GM21576 (cell line): ENCODE measurements around the gene PCSK4.
"Not testable (repeated sequence)": the region's sequence is repeated elsewhere in the genome, so short reads cannot be mapped to it uniquely, and the experiment has no call there.

Experiments used
- ATAC-seq: cut with Tn5 transposase; IDR thresholded peaks from one replicate; pipeline ENCODE4 v1.9.1; 2021; ENCODE audit warnings: mild to moderate bottlenecking, moderate library complexity; ENCODE audit not compliant: unreplicated experiment

The PCSK4 gene

DNA sequence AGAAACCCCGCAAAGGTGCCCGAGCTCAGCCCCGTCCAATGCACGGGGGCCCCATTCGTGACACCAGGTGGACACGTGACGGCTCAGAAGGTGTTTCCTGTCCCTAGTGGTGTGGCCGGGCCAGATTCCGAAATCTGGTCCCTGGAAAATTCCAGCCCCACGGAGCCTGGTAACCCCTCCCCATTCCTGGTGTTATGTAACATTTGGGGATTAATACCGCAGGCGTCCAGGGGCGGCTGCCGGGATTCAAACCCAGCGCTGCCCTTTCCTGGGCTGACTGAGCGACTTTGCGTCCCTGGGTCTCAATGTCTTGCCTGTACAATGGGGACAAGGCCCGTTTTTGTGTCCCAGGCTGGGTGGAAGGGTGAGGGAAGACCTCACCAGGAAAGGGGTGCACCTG lies 32.7 kb upstream of the PCSK4 start:
- ATAC-seq: no peak

DNA sequence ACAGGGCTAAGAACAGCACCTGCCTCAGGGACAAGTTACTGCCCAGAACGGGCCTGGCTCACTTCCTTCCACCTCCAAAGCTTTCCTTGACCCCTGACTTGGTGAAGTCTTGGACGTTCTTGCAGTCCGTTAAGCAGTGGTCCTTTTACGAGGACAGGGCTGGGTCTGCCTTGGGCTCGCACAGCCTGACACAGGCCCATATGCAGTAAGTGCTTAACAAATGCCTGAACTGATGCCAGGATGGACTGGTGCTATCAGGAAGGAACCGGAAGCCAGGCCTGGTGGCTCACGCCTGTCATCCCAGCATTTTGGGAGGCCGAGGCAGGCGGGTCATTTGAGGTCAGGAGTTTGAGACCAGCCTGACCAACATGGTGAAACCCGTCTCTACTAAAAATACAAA lies 31.9 kb upstream of the PCSK4 start:
- no peak for ATAC-seq

DNA sequence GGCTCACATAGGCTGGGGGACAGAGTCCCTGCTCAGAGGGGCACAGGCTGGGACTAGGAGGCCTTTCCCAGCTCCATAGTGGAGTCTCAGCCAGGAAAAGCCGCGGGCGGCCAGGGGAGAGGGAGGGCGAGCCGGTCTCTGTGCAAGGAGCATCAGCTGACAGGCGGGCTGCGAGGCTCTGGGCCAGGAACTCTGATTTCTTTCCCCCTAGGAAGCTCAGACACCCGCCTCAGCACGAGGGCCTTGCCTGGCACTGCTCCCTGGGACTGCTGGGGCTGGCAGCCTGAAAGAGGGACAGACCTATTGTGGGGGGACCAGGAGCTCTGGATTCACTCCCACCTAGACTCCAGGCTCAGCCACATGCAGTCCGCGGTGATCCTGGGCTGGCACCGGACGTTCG lies 31.5 kb upstream of the PCSK4 start:
- no peak for ATAC-seq

DNA sequence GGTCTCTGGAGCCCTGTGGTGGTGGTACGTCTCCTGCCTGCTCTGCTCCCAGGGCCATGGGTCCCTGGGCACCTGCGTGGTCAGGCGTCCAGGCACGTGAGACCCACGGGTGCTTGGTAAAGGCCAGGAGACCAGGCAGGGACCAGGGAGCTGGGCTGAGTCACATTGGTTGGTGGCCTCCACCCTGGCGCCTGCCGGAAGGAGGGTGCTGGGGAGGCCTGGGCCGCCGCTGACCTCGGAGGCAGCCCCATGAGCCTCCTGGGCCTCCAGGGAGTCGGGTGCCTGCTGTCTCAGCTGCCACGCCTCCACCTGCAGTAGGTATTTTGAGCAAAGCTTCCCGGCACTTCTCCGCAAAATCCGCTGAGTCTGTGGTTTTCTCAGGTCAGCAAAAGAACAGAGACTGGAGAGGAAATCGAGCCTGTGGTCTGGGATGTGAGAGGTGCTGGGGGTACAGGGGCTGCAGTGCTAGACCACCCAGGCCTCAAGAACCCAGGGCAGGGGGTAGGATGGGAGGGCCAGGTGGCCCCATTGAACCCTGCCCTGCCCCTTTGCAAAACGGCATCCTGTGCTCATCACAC lies 30.1 kb upstream of the PCSK4 start:
- ATAC-seq: no peak

DNA sequence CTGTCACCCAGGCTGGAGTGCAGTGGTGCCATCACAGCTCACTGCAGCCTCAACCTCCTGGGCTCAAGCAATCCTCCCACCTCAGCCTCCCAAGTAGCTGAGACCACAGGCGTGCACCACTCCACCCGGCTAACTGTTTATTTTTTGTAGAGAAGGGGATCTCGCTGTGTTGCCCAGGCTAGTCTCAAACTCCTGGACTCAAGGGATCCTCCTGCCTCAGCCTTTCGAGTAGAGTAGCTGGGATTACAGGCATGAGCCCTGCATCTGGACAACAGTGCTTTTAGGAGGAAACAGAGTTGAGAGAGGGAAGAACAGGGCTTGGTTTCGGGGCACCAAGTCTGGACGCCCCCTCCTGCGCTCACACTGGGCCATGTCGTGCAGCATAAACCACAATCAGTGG lies 29.7 kb upstream of the PCSK4 start:
- ATAC-seq: not testable (repeated sequence)

DNA sequence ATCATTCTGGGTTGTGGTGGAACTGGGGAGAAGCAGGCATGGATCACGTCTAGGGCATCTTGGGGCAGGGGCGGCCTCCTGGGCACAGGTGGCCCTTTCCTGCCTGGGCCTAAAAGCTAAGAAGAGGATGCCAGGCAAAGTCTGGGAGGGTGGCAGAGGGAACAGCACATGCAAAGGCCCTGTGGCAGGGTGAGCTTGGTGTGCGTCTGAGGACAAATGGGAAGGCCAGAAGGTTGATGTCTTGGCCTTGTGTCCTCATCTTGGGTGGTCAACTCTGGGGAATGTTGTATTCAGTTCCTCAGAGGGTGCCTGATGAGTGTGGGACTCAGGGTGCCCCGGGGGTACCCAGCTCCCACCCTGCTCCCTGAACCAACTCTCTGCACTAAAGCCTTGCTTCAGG lies 28.3 kb upstream of the PCSK4 start:
- no peak for ATAC-seq

DNA sequence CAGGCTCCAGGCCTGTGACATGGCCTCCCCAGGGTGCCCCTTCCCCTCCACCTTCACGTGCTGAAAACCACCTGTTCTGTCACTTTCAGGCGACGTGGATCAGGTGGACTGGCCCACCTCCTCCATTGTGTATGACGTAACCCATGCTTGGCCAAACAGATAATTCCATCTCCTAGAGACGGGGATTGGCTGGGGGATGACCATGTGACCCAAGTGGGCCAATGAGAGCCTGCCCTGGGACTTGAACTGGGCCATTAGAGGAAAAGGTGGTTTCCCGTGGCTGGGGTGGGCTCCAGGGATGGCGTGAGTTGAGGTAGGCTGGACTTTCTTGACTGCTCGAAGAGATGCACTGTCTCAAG lies 26.2 kb upstream of the PCSK4 start:
- ATAC-seq: no peak

DNA sequence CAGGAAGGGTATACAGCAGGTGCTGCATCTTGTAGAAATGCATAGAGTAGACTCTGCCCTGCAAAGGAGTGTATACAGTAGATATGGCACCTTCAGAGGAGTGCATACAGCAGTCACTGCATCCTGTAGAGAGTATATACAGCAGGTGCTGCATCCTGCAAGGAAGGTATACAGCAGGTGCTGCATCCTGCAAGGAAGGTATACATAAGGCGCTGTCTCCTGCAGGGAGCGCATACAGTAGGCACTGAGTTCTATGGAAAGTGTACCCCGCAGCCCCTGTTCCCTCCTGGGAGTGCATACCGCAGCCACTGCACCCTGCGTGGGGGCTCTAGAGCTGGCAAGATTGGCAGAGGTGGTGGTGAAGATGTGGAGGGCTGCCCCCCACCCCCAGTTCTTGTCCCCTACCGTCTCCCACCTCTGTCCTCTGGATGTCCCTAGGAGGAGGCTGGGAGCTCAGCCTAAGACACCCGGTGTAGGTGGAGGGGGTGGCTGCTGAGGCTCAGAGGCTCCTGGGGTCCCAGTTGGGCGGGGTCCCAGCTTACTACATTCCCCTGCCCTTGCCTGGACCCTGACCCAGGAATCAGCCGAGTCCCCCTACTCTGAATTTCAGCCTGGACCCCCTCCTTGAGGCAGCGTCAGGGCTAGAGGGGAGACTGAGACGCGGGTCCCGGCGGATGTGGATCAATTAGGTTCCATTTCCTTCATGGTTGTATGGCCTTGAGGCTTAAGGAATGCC lies 25.0 kb upstream of the PCSK4 start:
- ATAC-seq: no peak

DNA sequence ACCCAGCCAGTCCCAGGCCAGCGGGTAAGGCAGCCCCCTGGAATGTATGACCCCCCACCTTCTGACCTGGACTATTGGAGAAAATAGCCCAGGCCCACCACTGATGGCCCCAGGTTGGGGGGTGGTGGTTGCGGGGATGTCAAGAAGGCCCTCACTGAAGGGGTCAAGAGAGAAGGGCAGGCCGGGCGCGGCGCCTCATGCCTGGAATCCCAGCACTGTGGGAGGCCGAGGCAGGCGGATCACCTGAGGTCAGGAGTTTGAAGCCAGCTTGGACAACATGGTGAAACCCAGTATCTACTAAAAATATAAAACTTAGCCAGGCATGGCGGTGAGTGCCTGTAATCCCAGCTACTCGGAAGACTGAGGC lies 24.1 kb upstream of the PCSK4 start:
- no peak for ATAC-seq

DNA sequence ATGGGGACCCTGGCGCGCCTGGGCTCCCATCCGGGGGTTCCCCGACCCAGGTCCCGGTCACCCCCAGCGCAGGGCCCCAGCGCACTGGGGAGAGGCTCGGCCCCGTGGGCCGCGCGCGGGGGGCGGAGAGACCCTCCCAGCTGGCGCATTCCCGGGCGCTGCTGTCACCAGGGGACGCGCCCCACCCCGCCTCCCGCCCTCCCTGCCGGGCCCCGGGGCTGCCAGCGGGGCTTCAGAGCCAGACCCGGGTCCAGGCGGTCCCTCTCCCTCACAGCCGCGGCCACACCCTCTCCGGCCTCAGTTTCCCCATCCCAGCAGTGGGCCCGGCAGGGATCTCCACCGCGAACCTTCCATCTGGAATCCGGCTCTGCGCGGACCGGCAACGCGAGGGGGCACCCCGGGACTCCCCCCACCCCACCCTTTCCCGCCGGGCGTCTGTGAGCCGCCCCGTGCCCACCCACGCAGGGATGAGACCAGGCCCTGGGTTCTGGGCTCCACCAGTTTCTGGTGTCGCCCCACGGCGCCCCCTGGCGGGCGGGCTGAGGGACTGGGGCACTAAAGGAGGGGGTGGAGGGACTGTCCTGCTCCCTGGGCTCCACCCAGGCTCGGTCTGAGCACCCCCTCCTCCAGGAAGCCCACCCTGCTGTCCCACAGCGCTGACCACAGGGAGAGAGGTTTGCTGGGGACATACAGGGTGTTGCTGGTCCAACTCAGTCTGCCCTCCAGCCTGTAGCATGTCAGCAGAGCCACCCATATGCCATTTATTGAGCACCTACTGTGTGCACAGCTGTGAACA lies 23.5 kb upstream of the PCSK4 start:
- no peak for ATAC-seq

DNA sequence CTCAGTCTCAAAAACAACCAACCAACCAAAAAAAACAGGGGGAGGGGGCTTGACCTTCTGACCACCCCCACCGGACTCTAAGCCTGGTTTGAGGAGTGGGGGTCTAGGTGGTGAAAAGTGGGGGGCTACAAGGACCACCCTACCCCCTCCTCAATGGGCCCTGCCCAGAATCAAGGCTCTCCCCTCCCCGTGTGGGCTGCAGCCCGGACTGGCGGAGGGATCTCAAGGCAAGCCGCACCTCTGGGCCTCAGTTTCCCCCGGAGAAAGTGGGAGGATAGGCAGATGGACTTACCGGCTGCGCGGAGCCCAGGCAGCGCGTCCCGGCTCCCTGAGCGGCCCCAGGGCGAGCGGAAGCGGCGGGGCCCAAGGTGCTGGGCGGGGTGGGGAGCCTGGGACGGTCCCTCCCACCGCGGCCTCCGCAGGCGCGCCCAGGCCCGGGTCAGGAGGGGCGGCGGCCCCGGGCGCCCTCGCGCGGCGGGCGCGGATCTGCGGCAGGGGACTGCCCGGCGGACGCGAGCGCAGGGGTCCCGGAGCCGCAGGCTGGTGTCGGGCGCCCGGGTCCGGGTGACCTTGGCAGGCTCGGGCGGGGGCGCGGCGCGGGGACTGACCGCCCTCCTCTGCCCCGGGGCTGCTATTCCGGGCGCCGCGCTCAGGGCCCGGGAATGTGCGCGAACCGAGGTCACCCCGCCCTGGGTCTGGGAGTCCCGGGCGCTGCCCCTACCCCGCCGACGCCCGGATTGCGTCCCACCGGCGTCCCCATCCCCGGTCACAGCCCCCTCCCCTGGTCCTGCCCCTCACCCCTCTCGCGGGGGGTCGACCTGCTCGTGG lies 22.7 kb upstream of the PCSK4 start, which contains the start of gene ADAMTSL5:
Gene ADAMTSL5, minus strand, starts transcription at position 349 of the 828 bp plus-strand sequence. CDS start 2,076 bp downstream, outside the sequence.
- ATAC-seq: no peak

DNA sequence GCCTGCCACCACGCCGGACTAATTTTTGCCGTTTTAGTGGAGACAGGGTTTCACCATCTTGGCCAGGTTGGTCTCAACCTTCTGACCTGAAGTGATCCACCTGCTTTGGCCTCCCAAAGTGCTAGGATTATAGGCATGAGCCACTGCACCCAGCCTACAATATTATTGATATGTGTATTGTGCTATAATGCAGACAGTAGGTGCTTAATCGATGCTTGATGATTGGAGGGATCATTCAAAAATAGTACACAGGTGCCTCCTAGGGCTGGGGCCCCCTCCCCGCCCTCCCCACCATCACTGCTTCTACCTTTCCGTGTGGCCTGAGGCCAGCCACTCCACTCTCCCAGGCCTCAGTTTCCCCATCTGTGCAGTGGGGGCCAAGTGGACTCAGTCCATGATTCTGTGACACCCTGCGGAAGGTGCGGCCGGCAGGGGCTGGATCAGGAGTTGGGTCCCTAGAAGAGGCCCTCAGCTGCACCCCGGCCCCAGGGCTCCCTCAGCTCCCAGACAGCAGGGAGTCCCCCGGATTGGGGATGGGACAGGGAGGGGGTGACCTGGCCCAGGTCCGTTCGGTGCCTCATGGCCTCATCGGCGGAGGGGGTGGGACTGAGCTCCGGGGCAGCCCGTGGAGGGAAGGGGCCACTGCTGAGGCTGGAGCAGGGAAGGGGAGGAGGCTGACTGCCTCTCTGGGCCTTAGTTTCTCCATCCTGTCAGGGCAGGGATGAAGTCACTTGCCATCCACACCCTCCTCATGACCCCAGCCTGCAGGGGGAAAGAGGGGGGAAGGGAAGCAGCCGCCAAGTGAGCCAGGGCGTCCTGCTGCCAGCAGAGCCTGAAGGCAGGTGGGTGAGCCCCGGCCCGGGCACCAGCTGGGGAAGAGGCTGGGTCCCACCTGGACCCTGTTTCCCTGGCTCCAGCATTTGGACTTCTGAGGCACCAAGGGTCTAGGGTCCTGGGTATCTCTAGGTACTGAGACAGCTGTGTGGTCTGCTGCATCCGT lies 21.5 kb upstream of the PCSK4 start:
- no peak for ATAC-seq

DNA sequence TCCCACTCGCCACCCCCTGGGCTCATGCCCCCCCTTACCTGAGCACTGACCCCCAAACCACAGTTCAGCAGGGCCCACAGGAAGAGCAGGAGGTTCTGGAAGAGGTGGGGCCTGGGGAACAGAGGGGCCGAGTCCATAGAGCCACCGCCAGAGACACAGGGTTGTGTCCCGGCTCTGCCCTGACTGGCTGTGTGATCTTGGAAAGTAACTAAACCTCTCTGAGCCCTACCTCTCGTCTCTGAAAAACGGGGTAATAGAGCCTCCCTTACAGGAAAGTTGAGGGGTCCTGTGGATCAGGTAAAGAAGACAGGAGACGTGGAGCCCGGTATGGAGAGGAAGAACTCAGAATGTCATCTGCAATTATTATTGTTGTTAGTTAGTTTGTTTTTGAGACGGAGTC lies 20.7 kb upstream of the PCSK4 start:
- ATAC-seq: no peak

DNA sequence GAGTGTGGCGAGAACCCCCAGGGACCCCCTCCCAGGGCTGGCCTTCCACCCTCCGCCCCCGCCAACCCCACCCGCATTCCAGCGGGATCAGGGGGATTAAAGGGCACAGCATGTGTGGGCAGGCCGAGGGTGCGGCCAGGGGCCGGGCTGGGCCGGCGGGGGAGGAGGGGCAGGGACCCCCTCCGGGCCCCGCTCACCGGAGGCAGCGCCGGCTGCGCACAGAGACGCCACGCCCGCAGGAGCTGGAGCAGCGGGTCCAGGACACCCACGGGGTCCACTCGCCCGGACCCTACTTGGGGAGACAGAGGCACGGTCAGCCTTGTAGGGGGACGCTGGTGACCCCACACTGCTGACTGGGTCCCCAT lies 20.3 kb upstream of the PCSK4 start:
- no peak for ATAC-seq

DNA sequence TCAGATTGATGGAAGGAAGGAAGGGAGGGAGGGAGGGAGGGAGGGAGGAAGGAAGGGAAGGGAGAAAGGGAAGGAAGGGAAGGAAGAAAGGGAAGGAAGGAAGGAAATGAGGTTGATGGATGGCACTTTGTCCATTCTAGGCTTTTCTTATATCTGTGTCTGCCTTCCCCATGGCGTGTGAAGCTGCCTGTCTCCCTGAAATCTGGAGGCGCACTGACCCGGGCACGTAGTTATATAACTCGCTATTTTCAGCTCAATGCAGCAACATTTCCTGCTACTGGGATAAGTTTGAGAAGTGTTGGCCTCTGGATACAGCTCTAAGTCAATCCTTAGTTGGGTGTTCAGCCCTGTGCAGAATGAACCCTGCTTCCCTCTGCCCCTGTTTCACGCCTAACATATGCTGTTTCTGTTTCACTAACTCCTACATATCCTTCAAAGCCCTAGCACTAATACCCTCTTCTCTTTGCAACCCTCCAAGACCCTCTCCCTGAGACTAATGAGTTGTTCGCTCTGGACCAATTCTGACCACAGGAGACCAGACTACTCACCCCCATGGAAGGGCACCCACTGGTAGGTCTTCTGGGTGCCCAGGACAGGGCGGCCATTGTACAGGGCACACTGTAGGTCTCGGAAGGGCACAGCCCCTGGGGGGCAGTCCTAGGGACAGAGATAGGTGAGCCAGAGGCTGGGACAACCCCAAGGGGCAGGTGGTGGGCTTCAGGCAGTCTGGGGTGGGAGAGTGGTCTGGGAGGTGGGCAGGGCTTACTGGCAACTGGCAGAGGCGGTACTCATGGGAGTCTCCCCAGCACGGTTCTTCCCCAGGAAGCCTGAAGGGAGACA lies 19.7 kb upstream of the PCSK4 start:
- no peak for ATAC-seq

DNA sequence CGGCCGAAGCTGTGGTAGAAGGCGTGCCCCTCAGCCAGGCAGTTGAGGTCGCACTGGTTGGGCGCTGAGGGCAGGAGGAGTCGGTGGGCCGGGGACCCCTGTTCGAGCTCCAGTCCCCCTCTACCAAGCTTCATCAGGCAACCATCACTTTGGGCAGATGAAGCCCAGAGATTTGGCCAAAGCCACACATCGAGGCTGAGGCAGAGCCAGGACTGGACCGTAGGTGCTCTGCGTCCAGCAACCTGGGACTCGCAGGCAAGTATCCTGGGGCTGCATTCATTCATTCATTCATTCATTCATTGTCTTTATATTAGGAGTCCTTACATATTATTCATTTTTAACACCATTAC lies 18.3 kb upstream of the PCSK4 start:
- ATAC-seq: no peak

DNA sequence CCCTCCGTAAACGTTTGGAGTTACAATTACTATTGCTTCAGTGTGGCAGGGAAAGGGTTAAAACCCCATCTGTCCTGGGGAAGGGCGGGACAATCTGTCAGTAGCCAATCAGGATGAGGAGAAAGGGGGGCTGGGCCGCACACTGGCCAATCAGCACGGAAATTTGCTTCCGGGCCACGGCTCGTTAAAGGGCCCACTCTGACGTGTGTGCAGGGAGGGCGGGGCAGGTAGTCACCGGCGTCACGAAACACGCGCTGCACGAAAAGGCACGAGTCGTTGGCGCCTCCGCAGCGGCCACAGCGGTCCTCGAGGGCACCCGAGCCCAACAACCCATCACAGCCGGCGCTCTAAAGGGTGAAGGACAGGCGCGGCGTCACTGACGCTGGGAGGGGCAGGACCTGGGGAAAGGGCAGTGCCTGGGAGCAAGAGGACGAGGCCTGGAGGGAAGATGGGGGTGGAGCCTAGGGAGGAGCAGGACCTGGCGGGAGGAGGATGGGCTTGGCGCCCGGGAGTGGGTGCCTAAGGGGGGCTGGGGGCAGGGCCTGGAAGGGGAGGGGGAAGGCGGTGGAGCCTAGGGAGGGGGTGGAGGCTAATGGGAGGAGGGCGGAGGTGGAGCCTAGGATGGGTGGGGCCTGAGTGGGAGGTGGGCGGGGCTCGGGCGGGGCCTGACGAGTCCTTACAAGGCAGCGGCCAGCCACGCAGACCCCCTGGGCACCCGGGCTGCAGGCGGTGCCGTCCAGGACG lies 17.8 kb upstream of the PCSK4 start:
- no peak for ATAC-seq

DNA sequence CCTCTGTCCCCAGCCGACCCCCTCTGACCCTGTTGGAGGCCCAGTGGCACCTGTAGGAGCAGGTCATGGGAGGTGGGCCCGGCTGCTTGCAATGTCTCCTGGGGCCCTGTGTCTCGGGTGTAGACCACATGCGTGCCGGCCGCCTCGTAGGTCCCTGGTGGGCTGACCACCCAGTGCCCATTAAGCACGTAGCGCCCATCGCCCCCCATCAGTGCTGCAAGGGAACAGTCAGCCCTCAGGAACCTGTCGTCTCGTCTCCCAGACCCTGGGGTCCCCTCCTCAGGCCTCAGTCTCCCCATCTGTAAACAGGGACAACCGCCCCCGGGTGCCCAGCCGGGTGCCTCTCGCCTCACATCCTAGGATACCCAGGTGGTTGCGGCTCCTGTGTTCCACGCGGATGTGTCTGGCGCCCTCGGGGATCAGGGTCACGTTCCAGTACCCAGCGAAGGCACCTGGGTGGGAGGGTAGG lies 17.1 kb upstream of the PCSK4 start:
- ATAC-seq: no peak
